GM12892 (cell line): ENCODE measurements around the gene ABTB2.

Source experiments
- DNase-seq: peaks from one replicate; pipeline ENCODE4 v3.0.0; 2011; ENCODE audit not compliant: insufficient read length
- FAIRE-seq: peaks from 2 replicates; lab custom pipeline; 2011; peaks lifted over from hg19 to GRCh38; lab: Jason Lieb, UNC
- POLR2A ChIP-seq: IDR thresholded peaks from 2 replicates; pipeline ENCODE4 v1.6.1; 2011; ENCODE audit warnings: low read depth, low read length, control low read depth
- POLR2AphosphoS5 ChIP-seq: IDR thresholded peaks from 2 replicates; pipeline ENCODE4 v1.6.1; 2011; ENCODE audit warnings: low read depth, low read length, control low read depth
- TAF1 ChIP-seq: IDR thresholded peaks from 2 replicates; pipeline ENCODE4 v1.6.1; 2011; ENCODE audit warnings: low read depth, mild to moderate bottlenecking, control low read depth, low read length, borderline replicate concordance

ABTB2 gene

GRCh38 chr11:34276352-34276864 lies 81.4 kb downstream of the ABTB2 start:
- TF ChIP-seq TAF1 (no peak), POLR2A (no peak), POLR2AphosphoS5 (no peak)
- DNase-seq: no peak
- no peak for FAIRE-seq

DNA sequence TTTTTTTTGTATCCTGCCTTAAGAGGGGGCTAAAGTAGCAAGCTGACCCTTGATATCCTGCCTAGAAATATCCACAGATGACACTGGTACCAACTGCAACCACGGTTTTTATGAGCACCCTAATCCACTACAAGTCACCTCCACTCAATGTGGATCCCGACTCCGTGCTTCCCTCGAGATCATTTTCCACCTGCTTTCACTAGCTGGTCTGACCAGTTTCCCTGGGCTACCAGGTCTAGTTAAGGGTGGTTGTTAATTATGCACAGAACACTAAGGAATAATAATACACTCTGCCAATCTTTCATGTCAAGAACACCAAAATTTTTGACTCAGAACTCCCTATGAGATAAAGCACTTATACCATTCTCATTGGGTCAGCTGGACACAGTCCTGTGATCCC lies 82.3 kb downstream of the ABTB2 start:
- FAIRE-seq (peak; percentile 71), DNase-seq (no peak)
- TF ChIP-seq TAF1 (no peak), POLR2AphosphoS5 (no peak), POLR2A (no peak)

- DNase-seq (no peak), FAIRE-seq (no peak)
- TF ChIP-seq POLR2A (no peak), POLR2AphosphoS5 (no peak), TAF1 (no peak)
Observed at GRCh38 chr11:34274712-34275398, 83.0 kb downstream of the ABTB2 start.

GRCh38 chr11:34273099-34273498 lies 84.7 kb downstream of the ABTB2 start:
- no peak for TF ChIP-seq POLR2AphosphoS5
- no peak for TF ChIP-seq POLR2A
- TF ChIP-seq TAF1: no peak
- FAIRE-seq (no peak), DNase-seq (no peak)

DNA sequence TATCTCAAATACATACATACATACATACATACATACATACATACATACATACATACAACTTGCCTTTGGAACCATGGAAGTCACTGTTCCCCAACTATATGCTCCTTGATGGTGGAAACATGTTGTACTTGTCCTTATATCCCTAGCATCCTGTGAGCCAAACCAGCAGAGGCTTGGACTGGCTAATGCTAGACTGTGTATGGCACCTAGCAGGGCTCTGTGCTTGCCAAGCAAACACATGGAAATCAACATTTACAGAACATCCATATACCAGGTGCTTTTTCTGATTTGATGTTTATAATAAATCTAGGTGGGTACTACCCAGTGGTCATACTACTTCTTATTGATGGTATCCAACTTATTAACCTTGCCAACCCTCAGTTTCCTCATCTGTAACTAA lies 86.1 kb downstream of the ABTB2 start:
- DNase-seq: no peak
- FAIRE-seq: no peak
- no peak for TF ChIP-seq TAF1
- TF ChIP-seq POLR2A: no peak
- no peak for TF ChIP-seq POLR2AphosphoS5

GRCh38 chr11:34270711-34271110 lies 87.1 kb downstream of the ABTB2 start:
- TF ChIP-seq POLR2AphosphoS5: no peak
- TF ChIP-seq POLR2A: no peak
- FAIRE-seq (no peak), DNase-seq (no peak)

GRCh38 chr11:34269694-34270245 lies 88.0 kb downstream of the ABTB2 start:
- FAIRE-seq: no peak
- no peak for DNase-seq
- TF ChIP-seq POLR2A (no peak), TAF1 (no peak), POLR2AphosphoS5 (no peak)

GRCh38 chr11:34268906-34269430 lies 88.8 kb downstream of the ABTB2 start:
- FAIRE-seq (no peak), DNase-seq (no peak)
- TF ChIP-seq TAF1 (no peak), POLR2AphosphoS5 (no peak), POLR2A (no peak)

- TF ChIP-seq POLR2AphosphoS5 (no peak), TAF1 (no peak), POLR2A (no peak)
- FAIRE-seq (no peak), DNase-seq (no peak)
Observed at GRCh38 chr11:34267417-34267816, 90.4 kb downstream of the ABTB2 start.

DNA sequence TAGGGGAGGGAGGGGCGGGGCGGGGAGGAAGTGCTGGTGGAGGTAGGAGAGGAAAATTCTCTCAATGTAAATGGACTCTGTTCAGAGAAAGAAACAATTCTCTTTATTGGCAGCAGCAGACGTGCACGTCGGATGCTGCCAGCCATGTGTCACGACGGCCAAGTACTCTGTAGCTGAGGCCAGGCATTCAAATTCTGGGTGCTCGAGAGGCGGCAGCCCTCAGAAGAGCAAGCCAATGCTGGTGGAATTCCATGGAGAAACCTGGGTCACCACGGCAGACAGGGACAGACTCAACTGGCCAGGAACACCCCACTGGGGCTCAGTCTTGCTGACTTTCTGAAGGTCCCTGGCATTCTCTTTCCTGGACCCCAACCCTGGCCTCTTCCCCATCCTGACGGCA lies 90.8 kb downstream of the ABTB2 start:
- FAIRE-seq (no peak), DNase-seq (no peak)
- no peak for TF ChIP-seq TAF1

DNA sequence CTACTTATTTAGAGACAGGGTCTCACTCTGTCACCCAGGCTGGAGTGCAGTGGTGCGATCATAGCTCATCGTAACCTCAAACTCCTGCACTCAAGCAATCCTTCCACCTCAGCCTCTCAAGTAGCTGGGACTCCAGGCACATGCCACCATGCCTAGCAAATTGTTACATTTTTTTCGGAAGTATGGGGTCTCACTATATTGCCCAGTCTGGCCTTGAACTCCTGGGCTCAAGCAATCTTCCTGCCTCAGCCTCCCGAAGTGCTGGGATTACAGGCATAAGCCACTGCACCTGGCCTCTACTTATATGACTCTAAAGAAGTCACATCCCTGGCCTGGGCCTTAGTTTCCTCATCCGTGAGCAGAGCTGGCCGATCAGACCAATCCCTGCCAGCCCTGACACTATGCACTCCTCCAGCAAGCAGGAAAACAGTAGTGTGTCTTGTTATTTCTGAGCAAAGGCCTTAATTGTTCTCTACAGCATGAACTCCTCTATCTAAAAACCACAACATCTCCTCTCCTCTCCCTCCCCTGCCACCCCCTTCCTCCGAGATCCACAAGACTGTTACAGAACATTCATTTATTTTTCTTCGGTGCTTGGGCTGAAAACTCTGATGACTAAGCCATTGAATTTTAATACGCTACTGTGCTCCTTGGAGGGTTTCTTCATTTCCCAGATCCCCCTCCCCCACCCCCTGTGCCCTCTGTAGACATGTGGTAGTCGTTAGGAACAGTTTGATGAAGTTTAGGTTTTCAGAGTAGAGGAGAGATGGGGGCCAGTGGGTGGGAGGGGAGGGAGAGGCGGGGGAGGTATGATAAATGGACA lies 91.5 kb downstream of the ABTB2 start:
- TF ChIP-seq POLR2A (no peak), TAF1 (no peak), POLR2AphosphoS5 (no peak)
- DNase-seq (no peak), FAIRE-seq (no peak)
